Lung (tissue), 12 donors: Measurements from ENCODE around the gene GPR153. TPM values are rescaled to one million over a fixed set of nuclear protein-coding genes. Genes with fewer than 3 reads are reported as not detected.

Source experiments
- ATAC-seq: fragments of 200-7000 bp; cut with Tn5 transposase; one replicate; pipeline ENCODE4 v1.9.1; 2020; ENCODE audit warnings: moderate number of reproducible peaks; ENCODE audit not compliant: insufficient read depth, low FRiP score
- DNase-seq, 3 donors: peaks; one replicate each; pipeline ENCODE4 v3.0.0-alpha.2; 2013 to 2017
- H3K27ac ChIP-seq, 2 donors: one replicate each; pipeline ENCODE4 v1.5.1; 2013; ENCODE audit warnings: mild to moderate bottlenecking in 2 of 2, moderate library complexity in 2 of 2, control low read depth in 1 of 2, inconsistent platforms in 1 of 2, low read depth in 1 of 2, low read length in 1 of 2
- H3K27me3 ChIP-seq, 3 donors: one replicate each; pipeline ENCODE4 v1.5.1; 2013; ENCODE audit warnings: low read length in 2 of 3; ENCODE audit not compliant: control insufficient read depth in 3 of 3, insufficient read depth in 3 of 3
- H3K36me3 ChIP-seq, 4 donors: one replicate each; pipeline ENCODE4 v1.5.1; 2013; ENCODE audit warnings: low read length in 4 of 4, mild to moderate bottlenecking in 1 of 4, moderate library complexity in 1 of 4; ENCODE audit not compliant: control insufficient read depth in 4 of 4, insufficient read depth in 4 of 4
- H3K4me1 ChIP-seq, 5 donors: one replicate each; pipeline ENCODE4 v1.5.1; 2013; ENCODE audit warnings: low read length in 5 of 5, mild to moderate bottlenecking in 2 of 5, moderate library complexity in 1 of 5; ENCODE audit not compliant: control insufficient read depth in 5 of 5, insufficient read depth in 5 of 5
- H3K4me3 ChIP-seq: one replicate; pipeline ENCODE4 v1.5.1; 2013; ENCODE audit warnings: mild to moderate bottlenecking, control low read depth, moderate library complexity
- H3K9ac ChIP-seq, 2 donors: one replicate each; pipeline ENCODE4 v1.5.1; 2013; ENCODE audit warnings: low read length in 2 of 2, control low read depth in 1 of 2; ENCODE audit not compliant: insufficient read depth in 1 of 2
- H3K9me3 ChIP-seq, 4 donors: one replicate each; pipeline ENCODE4 v1.5.1; 2013; ENCODE audit warnings: low read length in 3 of 4, mild to moderate bottlenecking in 1 of 4, moderate library complexity in 1 of 4; ENCODE audit not compliant: control insufficient read depth in 4 of 4, insufficient read depth in 3 of 4
- CTCF ChIP-seq: IDR thresholded peaks from 2 replicates; pipeline ENCODE4 v1.5.1; 2012; ENCODE audit warnings: mild to moderate bottlenecking; ENCODE audit errors: control extremely low read depth, extremely low read depth
- WGBS, 2 donors: extraction: QIAGEN DNeasy Blood & Tissue Kit; methylation state at CpG; one replicate each; pipeline ENCODE4 v1.1.7; 2013; 5-methylcytosine and 5-hydroxymethylcytosine counted together
- polyA plus RNA-seq, 2 donors: library from polyadenylated mRNA; stranded (reverse); fragments of 200-250 nt; gene quantifications; one replicate each; pipeline ENCODE4 v1.2.1, GENCODE V29; 2013
- total RNA-seq, 2 donors: library from RNA; depleted of rRNA in 1 of 2; stranded (reverse); fragments of >200 nt in 1 of 2; gene quantifications; one replicate each; pipeline ENCODE4 v1.2.1, GENCODE V29; 2014 to 2021
- donor health status: control.
- donor health status: control.
- donor health status: Bipolar disorder and iron deficiency.
- donor health status: healthy.
- donor health status: DM: yes; HTN: yes; CAD: no.

Gene GPR153
- total and polyA plus RNA-seq, 4 donors: 3.2 to 17.0 (median 6.2) TPM

- no peaks in the 10 kb centered on the region for H3K27me3 ChIP-seq
- WGBS, 2 donors: 84 to 87% methylated on average over 19 of the region's 19 CpGs
- H3K27ac ChIP-seq: peak overlapping the region in 1 of 2 donors; percentile 13
- H3K4me3 ChIP-seq: no peak overlapping the region
- H3K4me1 ChIP-seq: peaks cover 0 to 3% (median 0%) of the 10 kb centered on the region in 5 donors
- DNase-seq: no peak
- no peak overlapping the region for H3K9ac ChIP-seq
- H3K36me3 ChIP-seq: peaks cover 0 to 2% (median 0%) of the 10 kb centered on the region in 4 donors
- H3K9me3 ChIP-seq: no peaks in the 10 kb centered on the region
- no peak for ATAC-seq
- no peak for TF ChIP-seq CTCF
Observed at GRCh38 chr1:6281511-6282402, 20.9 kb upstream of the GPR153 start.

GRCh38 chr1:6280761-6281451, 20.0 kb upstream of the GPR153 start:
- no peaks in the 10 kb centered on the region for H3K9me3 ChIP-seq
- H3K4me3 ChIP-seq: no peak overlapping the region
- peak in 2 of 3 donors; percentile 22 to 40 for DNase-seq
- H3K4me1 ChIP-seq: peaks cover 0 to 12% (median 0%) of the 10 kb centered on the region in 5 donors
- WGBS, 2 donors: 80 to 81% methylated on average over 33 of the region's 33 CpGs
- peaks cover 0 to 2% (median 0%) of the 10 kb centered on the region in 4 donors for H3K36me3 ChIP-seq
- H3K27ac ChIP-seq: peak overlapping the region in 1 of 2 donors; percentile 43
- ATAC-seq: no peak
- H3K9ac ChIP-seq: no peak overlapping the region
- H3K27me3 ChIP-seq: no peaks in the 10 kb centered on the region
- TF ChIP-seq CTCF: no peak

- TF ChIP-seq CTCF: no peak
- DNase-seq: no peak
- H3K9ac ChIP-seq: no peak overlapping the region
Observed at GRCh38 chr1:6279613-6280383, 18.9 kb upstream of the GPR153 start.

More at GRCh38 chr1:6279613-6280383, 18.9 kb upstream of the GPR153 start:
- no peak for ATAC-seq
- 94% methylated on average over 31 of the region's 31 CpGs for WGBS, 2 donors
- Histone ChIP-seq H3K27ac (no peak overlapping the region), H3K4me3 (no peak overlapping the region), H3K27me3 (no peaks in the 10 kb centered on the region), H3K36me3 (peaks cover 0 to 2% (median 0%) of the 10 kb centered on the region in 4 donors), H3K9me3 (no peaks in the 10 kb centered on the region), H3K4me1 (peaks cover 0 to 15% (median 0%) of the 10 kb centered on the region in 5 donors)
